GM19328 (cell line): ENCODE results near the gene ADH6.
"Not testable (repeated sequence)": the region's sequence is repeated elsewhere in the genome, so short reads cannot be mapped to it uniquely, and the experiment has no call there.

ENCODE experiments used
- ATAC-seq: cut with Tn5 transposase; IDR thresholded peaks from one replicate; pipeline ENCODE4 v1.9.1; 2021; ENCODE audit warnings: mild to moderate bottlenecking, moderate library complexity; ENCODE audit not compliant: unreplicated experiment

ADH6 gene

DNA sequence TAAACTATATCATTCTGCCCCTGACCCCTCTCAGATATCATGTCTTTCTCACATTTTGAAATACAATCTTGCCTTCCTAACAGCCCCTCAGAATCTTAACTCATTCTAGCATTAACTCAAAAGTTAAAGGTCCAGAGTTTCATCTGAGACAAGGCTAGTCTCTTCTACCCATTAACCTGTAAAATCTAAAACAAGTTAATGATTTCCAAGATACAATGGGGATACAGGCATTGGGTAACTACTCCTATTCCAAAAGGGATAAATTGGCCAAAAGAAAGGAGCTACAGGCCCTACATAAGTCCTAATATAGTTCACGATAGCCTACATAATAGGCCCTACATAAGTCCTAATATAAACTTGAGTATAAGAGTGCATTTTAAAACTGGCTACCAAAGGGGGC is 18.9 kb downstream of the ADH6 start:
- no peak for ATAC-seq

DNA sequence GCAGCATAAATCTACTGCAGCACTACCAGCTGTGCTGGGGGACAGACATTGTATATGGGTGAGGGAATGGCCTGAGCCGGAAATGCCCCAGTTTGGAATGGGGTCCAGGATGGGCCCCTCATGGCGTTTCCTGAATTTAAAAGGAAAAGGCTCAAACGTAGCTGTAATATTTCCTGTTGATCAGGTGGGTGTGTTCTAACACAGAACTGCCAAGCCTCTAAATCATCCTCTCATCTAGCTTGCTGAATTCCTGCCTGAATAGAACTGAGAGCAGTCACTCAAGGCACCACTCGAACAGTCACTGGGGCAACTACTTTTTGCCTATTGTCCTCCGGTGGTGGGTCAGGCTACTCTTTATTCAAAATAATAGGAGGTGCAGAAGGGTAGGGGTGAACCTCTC is 28.7 kb downstream of the ADH6 start:
- no peak for ATAC-seq

DNA sequence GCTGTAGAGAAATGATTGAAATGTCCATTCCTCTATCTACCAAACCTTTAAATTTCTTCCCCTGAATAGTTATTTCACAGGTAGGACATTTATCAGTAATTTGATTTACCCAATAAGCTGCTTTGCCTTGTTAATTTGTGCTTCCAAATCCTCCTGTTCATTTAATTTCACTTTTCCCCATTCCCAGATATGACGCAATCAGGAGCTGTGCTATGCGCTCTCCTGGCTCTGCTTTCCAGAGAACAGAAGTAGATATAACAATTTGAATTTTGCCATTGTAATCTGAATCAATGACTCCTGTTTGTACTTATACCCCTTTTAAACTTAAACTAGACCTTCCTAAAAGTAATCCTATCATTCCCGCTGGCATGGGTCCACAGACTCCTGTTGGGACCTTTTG is 29.1 kb downstream of the ADH6 start:
- not testable (repeated sequence) for ATAC-seq

DNA sequence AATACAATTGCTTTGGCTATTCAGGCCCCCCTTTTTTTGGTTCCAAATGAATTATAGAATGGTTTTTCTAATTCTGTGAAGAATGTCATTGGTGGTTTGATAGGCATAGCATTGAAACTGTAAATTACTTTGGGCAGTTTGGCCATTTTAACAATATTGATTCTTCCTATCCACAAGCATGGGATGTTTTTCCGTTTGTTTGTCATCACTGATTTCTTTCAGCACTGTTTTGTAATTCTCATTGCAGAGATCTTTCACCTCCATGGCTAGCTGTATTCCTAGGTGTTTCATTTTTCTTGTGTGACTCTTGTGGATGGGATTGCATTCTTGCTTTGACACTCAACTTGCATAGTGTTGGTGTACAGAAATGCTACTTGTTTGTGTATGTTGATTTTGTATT is 33.0 kb downstream of the ADH6 start:
- ATAC-seq = no peak

DNA sequence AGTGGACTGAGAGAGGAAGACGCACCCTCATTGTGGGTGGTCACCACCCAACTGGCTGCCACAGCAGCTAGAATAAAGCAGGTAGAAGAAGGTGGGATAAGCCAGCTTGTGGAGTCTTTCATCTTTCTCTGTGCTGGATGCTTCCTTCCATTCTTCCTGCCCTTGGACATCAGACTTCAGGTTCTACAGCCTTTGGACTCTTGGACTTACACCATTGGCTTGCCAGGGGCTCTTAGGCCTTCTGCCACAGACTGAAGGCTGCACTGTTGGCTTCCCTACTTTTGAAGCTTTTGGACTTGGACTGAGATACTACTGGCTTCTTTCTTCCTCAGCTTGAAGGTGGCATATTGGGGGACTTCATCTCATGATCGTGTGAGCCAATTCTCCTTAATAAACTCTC is 33.5 kb downstream of the ADH6 start:
- ATAC-seq = no peak

DNA sequence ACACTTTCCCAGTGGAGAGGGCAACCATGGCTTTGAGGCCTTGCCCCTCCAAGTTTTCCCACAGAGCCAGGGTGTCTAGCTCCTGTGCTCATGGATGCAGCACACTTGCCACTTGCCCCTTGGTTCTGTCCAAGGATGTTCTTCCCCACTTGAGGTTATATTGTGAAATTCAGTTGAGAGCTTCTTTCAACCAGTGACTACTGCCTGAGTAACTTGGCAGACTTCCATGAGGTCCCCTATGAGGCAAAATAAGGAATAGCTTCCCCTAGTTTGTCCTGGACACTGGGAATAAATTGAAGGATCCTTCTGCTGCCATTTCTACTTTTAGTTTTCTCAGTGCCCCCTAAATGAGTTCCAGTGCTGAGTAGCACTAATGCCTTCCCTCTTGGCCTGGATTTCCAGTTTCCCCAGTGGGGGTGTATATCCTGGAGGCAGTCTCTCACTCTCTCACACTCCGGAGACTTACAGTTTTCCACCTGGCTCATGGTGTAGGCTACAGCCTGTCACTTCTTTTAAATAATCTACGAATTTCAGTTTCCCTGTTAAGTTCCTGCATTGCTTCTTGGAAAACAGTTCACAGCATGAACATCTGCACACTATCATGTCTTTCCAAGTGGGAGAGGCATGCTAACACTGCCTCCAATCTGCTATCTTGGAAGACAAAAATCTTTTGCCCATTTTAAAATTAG is 38.5 kb downstream of the ADH6 start:
- ATAC-seq = no peak

DNA sequence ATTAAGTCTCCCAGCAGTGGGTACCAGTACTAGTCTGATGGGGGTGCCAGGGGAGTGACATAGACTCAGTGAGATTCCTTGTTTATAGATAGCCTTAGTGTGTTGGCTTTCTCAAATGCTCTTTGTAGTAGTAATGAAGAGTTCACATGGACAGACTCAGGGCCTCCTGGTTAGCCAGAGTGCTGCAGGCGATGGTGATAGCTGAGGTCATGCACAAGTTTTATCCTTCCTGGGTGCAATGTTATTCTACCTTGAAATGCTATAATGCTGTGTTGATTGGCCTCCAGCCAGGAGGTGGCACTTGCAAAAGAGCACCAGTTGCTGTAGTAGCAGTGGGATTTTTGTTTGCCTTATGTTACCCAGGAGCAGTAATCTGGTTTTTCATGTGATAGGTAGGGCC is 39.4 kb downstream of the ADH6 start:
- no peak for ATAC-seq

DNA sequence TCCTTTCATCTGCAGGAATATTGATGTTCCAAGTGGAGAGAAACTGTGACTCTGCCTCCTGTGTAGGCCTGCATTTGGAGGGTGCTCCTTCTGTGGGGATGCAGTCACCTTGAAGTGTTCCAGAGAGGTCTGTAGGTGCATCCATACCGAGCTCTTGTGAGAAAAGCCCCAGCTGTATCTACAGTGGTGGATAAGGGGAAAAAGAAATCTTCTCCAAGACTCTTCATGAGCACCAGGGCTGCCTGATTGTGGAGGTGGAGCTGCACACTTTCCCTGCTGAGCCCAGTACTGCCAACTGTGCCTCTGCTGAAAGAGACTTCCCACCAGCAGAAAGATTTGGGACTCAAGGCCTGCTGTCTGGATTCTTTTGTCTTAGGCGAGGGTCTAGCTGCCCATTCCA is 39.9 kb downstream of the ADH6 start:
- ATAC-seq = no peak

DNA sequence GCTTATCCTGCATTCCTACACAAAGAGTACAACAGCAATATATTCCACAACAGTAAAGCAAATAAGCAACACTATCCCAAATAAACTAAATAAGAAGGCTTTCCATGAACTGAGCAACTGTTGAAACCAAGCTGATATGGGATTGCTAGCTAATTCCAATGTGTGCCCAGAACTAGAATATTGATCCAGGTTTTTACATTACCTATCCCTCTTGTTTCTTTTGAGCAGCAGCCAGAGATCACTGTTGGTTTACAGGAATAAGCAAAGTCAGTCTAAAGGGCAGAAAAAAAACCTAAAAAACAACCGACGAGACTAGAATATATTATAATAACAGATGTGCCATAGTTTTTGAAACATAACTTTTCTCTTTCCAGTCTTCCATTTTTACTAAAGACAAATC is 52.5 kb downstream of the ADH6 start:
- no peak for ATAC-seq

DNA sequence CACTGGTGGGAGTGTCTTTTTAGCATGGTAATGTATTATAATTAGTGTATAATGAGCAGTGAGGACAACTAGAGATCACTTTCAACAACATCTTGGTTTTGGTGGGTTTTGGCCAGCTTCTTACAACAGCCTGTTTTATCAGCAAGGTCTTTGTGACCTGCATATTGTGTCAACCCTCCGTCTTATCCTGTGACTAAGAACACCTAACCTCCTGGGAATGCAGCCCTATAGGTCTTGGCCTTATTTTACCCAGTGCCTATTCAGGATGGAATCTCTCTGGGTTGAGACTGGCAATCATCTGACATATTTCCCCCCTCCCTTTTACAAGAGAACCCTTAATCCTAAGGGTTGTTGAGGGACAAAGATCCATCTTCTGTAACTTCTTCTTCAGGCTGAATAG is 53.1 kb downstream of the ADH6 start:
- ATAC-seq = no peak

DNA sequence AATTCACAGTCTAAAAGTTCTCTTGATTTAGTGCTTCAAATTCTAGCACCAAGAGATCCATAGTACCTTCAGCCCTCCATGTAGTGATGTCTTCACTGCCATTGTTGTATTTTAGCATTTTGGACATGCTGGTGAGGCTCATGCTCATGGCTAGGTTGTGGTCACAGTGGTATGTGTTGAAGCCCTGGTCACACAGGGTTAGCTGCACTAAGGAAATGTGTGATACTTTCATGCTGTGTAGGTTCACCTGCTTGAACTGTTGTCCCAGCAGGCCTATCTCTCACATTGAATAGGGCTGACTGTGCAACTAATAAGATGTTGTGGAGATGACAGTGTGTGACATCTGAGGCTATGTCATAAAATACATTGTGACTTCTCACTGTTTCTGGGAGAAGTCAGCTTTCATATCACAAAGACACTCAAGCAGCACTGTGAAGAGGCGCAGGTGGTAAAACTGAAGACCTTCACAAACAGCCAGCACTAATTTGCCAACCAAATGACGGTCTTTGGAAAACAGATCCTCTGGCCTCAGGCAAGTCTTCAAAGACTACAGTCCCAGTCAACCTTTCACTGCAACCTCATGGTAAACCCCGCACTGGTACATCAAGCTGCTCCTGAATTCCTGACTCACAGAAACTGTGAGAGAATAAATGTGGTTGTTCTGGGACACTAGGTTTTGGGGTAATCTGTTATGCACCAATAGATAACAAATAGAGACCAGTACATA is 57.5 kb downstream of the ADH6 start:
- no peak for ATAC-seq

DNA sequence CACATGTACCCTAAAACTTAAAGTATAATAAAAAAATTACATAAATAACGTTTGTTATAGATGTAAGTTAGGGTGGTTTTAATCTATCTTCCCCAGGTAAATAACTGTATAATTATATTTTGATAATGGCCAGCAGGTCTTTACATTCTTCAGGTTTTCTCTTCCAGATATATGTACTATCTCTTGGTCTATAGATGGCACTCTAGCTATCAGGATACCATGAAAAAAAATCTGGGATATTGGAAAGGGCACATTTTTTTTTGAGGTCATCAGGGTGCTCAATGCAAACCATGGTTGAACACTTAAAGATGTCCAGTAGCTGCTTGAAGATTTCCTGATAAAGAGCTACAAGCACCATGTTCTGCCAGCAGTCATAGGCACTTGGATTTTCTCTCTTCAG is 59.3 kb downstream of the ADH6 start:
- no peak for ATAC-seq

DNA sequence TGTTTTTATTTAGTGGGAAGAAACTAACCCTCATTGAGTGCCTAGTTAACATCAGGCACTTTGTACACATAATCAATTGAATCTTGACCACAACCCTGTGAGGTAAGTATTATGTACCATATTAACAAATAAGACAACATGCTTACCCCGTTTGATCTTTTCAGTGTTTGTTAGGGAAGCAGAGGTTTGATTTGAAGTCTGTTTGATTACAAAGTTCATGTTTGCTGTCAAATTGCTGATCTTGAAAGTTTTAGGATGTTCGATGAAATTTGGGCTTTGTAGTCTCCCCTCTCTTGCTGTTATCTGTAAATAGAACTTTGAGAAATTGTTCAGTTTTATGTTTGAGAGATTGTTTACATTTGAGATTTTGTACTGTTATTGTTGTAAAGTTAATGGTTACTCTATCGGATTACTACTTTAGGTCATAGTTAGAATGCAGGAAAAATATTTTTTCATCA is 61.5 kb downstream of the ADH6 start:
- no peak for ATAC-seq

DNA sequence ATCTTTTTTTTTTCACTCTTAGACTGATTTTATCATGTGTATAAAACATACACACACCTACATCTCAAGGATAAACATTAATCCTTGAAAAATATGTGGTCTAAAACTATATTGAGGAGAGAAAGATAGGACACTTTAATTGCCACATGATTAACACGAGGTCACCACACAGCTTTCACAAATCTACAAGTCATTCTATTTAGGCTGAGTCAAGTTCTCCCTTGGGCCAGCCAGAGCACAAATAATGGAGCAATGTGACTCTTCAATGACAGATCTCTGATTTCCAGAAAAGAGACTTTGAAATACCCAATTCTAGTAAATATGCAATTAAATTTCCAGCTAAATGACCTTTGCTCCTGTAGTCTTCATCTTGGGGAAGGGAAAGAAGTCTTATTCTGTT is 62.1 kb downstream of the ADH6 start:
- no peak for ATAC-seq

DNA sequence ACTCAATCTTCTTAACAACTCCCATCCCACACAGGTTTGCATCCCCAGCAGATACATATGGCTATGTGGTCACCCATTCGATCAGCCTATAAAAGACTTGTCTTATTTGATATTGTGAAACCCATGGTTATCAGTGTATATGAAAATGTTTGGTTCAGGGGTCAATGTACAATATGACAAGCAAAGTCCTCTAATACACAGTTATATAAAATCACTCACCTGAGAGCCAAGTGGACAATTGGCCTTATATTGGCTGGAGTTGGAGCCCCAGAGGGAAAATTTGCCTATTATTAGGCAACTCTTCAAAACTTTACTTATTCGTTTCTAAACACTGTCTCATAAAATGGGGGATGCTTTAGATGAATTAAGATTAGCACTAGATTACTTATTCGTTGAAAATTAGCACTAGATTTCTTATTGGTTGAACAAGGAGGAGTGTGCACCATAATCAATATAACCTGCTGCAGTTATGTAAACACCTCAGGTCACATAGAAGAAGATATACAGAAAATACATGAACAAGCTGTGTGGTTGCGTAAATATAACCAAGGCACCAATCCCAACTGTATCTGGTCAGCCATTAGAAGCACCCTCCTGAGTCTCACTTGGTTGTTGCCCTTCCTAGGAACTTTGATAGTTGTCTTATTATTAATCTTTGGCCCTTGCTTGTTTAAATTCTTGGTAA is 64.2 kb downstream of the ADH6 start:
- no peak for ATAC-seq
